Measurements from ENCODE around the gene PDZD4.
"Not testable (repeated sequence)": the region's sequence is repeated elsewhere in the genome, so short reads cannot be mapped to it uniquely, and the experiment has no call there.

DNA sequence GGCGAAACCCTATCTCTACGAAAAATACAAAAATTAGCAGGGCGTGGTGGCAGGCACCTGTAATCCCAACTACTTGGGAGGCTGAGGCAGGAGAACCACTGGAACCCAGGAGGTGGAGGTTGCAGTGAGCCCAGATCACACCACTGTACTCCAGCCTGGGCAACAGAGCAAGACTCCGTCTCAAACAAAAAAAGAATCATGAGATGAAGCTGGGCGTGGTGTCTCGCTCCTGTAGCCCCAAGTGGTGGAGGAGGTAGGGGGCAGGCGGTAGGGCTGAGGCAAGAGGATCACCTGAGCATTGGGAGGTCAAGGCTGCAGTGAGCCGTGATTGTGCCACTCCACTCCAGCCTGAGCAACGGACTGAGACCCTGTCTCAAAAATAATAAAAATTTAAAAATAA is 12.3 kb downstream of the PDZD4 start:
- not testable (repeated sequence) for TF ChIP-seq POLR2A (IDR thresholded peaks at IDR 0.05; ENCODE audit: low read length); GATA1 (IDR thresholded peaks at IDR 0.05; ENCODE audit: low read depth, low read length)

All from erythroblast (primary cell).